Measurements from ENCODE around the gene CDC25C.
"Not testable (repeated sequence)": the region's sequence is repeated elsewhere in the genome, so short reads cannot be mapped to it uniquely, and the experiment has no call there.

Gene CDC25C

GRCh38 chr5:138280915-138281314, 50.7 kb downstream of the CDC25C start:
- no peak for DNase-seq (ENCODE audit: low read depth in 3 of 3, low spot score in 1 of 3)

GRCh38 chr5:138276402-138277054, 55.1 kb downstream of the CDC25C start:
- DNase-seq (ENCODE audit: low read depth in 3 of 3, low spot score in 1 of 3), result no peak

- DNase-seq (ENCODE audit: low read depth in 3 of 3, low spot score in 1 of 3), result no peak
These were observed 55.7 kb downstream of the CDC25C start for GRCh38 chr5:138275895-138276294.

GRCh38 chr5:138275379-138275782, 56.2 kb downstream of the CDC25C start:
- DNase-seq (ENCODE audit: low read depth in 3 of 3, low spot score in 1 of 3), result no peak

- DNase-seq (ENCODE audit: low read depth in 3 of 3, low spot score in 1 of 3), result no peak
These were observed 57.3 kb downstream of the CDC25C start, which contains the start of gene GFRA3 for GRCh38 chr5:138274189-138274853. TSS of gene GFRA3 (minus strand) at chr5:138274621. CDS start at chr5:138274424, 197 bp downstream.

- no peak for DNase-seq (ENCODE audit: low read depth in 3 of 3, low spot score in 1 of 3)
These were observed 57.8 kb downstream of the CDC25C start for GRCh38 chr5:138273834-138274188.

- no peak for DNase-seq (ENCODE audit: low read depth in 3 of 3, low spot score in 1 of 3)
These were observed 58.9 kb downstream of the CDC25C start for GRCh38 chr5:138272681-138273080.

- no peak for DNase-seq (ENCODE audit: low read depth in 3 of 3, low spot score in 1 of 3)
These were observed 60.3 kb downstream of the CDC25C start for GRCh38 chr5:138271281-138271680.

GRCh38 chr5:138264183-138264582, 67.4 kb downstream of the CDC25C start:
- DNase-seq (ENCODE audit: low read depth in 3 of 3, low spot score in 1 of 3), result no peak

GRCh38 chr5:138263581-138263980, 68.0 kb downstream of the CDC25C start:
- DNase-seq (ENCODE audit: low read depth in 3 of 3, low spot score in 1 of 3), result no peak

GRCh38 chr5:138258704-138259292, 72.8 kb downstream of the CDC25C start:
- DNase-seq (ENCODE audit: low read depth in 3 of 3, low spot score in 1 of 3), result no peak

GRCh38 chr5:138257583-138257982, 74.0 kb downstream of the CDC25C start:
- no peak for DNase-seq (ENCODE audit: low read depth in 3 of 3, low spot score in 1 of 3)

GRCh38 chr5:138252944-138253343, 78.7 kb downstream of the CDC25C start:
- DNase-seq (ENCODE audit: low read depth in 3 of 3, low spot score in 1 of 3), result no peak

GRCh38 chr5:138247800-138248199, 83.8 kb downstream of the CDC25C start:
- not testable (repeated sequence) for DNase-seq (ENCODE audit: low read depth in 3 of 3, low spot score in 1 of 3)

- no peak for DNase-seq (ENCODE audit: low read depth in 3 of 3, low spot score in 1 of 3)
These were observed 84.8 kb downstream of the CDC25C start for GRCh38 chr5:138246822-138247221.

- no peak for DNase-seq (ENCODE audit: low read depth in 3 of 3, low spot score in 1 of 3)
These were observed 85.3 kb downstream of the CDC25C start for GRCh38 chr5:138246334-138246733.

- no peak for DNase-seq (ENCODE audit: low read depth in 3 of 3, low spot score in 1 of 3)
These were observed 85.9 kb downstream of the CDC25C start for GRCh38 chr5:138245717-138246116.

- no peak for DNase-seq (ENCODE audit: low read depth in 3 of 3, low spot score in 1 of 3)
These were observed 87.8 kb downstream of the CDC25C start for GRCh38 chr5:138243794-138244193.

- no peak for DNase-seq (ENCODE audit: low read depth in 3 of 3, low spot score in 1 of 3)
These were observed 89.7 kb downstream of the CDC25C start for GRCh38 chr5:138241688-138242571.

- DNase-seq (ENCODE audit: low read depth in 3 of 3, low spot score in 1 of 3), result no peak
These were observed 90.8 kb downstream of the CDC25C start for GRCh38 chr5:138240650-138241385.

- DNase-seq (ENCODE audit: low read depth in 3 of 3, low spot score in 1 of 3), result no peak
These were observed 93.6 kb downstream of the CDC25C start for GRCh38 chr5:138238034-138238433.
